ENCODE data around the gene UBQLNL.

The UBQLNL gene

DNA sequence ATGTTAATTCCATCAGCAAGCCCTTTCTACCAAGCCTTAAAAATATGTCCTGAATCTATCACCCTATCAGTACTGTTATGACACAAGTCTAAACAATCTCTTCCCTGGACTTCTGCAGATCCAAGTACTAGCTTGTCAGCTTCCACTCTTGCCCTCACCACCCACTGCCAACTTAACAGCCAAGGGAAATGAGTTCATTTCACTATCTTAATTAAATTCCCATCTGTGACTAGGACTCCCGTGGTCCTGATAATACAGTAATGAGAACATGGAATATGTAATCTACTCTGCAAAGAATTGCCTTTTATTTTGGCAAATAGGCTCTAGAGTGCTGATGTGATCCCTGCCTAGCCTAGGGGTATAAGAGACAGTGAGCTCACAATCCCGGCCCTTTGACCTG, 16.8 kb downstream of the UBQLNL start:
- TF ChIP-seq, protein P1, sequence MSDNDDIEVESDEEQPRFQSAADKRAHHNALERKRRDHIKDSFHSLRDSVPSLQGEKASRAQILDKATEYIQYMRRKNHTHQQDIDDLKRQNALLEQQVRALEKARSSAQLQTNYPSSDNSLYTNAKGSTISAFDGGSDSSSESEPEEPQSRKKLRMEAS (IDR thresholded peaks at IDR 0.05; ENCODE audit: low read depth, low read length), result no peak
- TF ChIP-seq MYC (IDR thresholded peaks at IDR 0.05; ENCODE audit: low read depth, low read length) (no peak), POLR2A (IDR thresholded peaks at IDR 0.05; ENCODE audit: extremely low read depth, insufficient read length) (no peak)
- TF ChIP-seq, protein P2, sequence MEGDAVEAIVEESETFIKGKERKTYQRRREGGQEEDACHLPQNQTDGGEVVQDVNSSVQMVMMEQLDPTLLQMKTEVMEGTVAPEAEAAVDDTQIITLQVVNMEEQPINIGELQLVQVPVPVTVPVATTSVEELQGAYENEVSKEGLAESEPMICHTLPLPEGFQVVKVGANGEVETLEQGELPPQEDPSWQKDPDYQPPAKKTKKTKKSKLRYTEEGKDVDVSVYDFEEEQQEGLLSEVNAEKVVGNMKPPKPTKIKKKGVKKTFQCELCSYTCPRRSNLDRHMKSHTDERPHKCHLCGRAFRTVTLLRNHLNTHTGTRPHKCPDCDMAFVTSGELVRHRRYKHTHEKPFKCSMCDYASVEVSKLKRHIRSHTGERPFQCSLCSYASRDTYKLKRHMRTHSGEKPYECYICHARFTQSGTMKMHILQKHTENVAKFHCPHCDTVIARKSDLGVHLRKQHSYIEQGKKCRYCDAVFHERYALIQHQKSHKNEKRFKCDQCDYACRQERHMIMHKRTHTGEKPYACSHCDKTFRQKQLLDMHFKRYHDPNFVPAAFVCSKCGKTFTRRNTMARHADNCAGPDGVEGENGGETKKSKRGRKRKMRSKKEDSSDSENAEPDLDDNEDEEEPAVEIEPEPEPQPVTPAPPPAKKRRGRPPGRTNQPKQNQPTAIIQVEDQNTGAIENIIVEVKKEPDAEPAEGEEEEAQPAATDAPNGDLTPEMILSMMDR (IDR thresholded peaks at IDR 0.05; ENCODE audit: low read depth, low read length), result no peak
- DNase-seq (ENCODE audit: low read depth), result no peak
- no peak overlapping the region for H3K4me3 ChIP-seq (ENCODE audit: low read depth, low read length)

DNA sequence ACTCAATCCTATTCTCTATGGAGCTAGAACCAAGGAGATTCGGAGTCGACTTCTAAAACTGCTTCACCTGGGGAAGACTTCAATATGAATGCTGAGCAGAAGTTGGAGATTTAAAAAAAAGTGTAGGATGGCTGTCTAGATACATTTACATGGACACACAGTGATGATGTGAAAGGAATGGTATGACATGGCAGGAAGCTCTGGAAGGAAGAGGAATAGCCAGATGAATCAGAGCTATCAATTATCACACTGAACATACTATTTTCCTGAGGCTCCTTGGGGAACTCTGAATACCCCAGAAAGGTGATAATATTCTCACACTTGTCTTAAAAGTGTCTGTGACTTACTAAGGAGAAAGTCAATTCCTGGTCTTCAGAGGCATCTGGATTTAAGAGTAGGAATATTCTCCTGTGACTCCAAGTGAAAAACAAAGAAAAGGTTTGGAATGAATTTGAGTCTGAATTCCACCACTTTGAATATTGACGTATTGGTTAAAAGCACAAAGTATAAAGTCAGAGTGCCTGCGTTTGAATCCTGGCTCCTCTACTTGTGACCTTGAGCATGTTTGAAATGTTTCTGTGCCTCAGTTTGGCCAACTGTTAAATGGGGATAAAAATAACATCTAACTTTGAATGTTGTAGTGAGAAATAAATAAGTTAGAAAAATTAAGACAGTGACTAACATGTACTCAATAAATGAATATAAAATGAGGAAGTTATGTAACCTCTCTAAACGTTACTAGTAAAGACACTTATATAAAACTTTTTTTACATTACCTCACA, 26.7 kb downstream of the UBQLNL start:
- no peak overlapping the region for H3K4me3 ChIP-seq (ENCODE audit: low read depth, low read length)
- DNase-seq (ENCODE audit: low read depth), result no peak
- TF ChIP-seq, protein P2 (IDR thresholded peaks at IDR 0.05; ENCODE audit: low read depth, low read length), result no peak
- TF ChIP-seq, protein P1 (IDR thresholded peaks at IDR 0.05; ENCODE audit: low read depth, low read length), result no peak
- TF ChIP-seq MYC (IDR thresholded peaks at IDR 0.05; ENCODE audit: low read depth, low read length) (no peak), POLR2A (IDR thresholded peaks at IDR 0.05; ENCODE audit: extremely low read depth, insufficient read length) (no peak)

DNA sequence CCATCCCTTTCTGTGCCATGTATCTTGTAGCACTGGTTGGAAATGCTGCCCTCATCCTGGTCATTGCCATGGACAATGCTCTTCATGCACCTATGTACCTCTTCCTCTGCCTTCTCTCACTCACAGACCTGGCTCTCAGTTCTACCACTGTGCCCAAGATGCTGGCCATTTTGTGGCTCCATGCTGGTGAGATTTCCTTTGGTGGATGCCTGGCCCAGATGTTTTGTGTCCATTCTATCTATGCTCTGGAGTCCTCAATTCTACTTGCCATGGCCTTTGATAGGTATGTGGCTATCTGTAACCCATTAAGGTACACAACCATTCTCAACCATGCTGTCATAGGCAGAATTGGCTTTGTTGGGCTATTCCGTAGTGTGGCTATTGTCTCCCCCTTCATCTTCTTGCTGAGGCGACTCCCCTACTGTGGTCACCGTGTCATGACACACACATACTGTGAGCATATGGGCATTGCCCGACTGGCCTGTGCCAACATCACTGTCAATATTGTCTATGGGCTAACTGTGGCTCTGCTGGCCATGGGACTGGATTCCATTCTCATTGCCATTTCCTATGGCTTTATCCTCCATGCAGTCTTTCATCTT, 27.6 kb downstream of the UBQLNL start:
- no peak for TF ChIP-seq MYC (IDR thresholded peaks at IDR 0.05; ENCODE audit: low read depth, low read length)
- TF ChIP-seq, protein P1 (IDR thresholded peaks at IDR 0.05; ENCODE audit: low read depth, low read length), result no peak
- TF ChIP-seq, protein P2 (IDR thresholded peaks at IDR 0.05; ENCODE audit: low read depth, low read length), result no peak
- TF ChIP-seq POLR2A (IDR thresholded peaks at IDR 0.05; ENCODE audit: extremely low read depth, insufficient read length), result no peak
- H3K4me3 ChIP-seq (ENCODE audit: low read depth, low read length), result no peak overlapping the region
- no peak for DNase-seq (ENCODE audit: low read depth)

DNA sequence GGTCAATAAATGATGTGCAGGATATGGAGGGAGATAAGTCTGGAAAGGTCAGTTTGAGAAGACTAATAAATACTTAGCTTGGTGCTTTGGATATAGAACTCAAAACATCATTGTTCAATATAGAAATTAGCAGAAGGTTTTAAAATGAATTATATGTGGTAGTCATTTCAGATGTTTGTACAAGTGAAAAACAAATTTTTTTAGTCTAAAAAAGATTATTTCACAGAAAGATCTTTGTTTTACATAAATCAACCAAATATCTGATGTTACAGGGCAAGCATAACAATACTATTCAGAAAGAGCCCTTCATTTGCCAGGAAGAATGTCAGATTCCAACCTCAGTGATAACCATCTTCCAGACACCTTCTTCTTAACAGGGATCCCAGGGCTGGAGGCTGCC, 28.1 kb downstream of the UBQLNL start, which contains the start of gene OR52D1:
TSS of gene OR52D1 (plus strand) at position 301 of the 400 bp plus-strand sequence. CDS start at position 323, 22 bp downstream.
- DNase-seq (ENCODE audit: low read depth), result no peak
- no peak for TF ChIP-seq POLR2A (IDR thresholded peaks at IDR 0.05; ENCODE audit: extremely low read depth, insufficient read length)
- TF ChIP-seq MYC (IDR thresholded peaks at IDR 0.05; ENCODE audit: low read depth, low read length), result no peak
- TF ChIP-seq, protein P1 (IDR thresholded peaks at IDR 0.05; ENCODE audit: low read depth, low read length), result no peak
- TF ChIP-seq, protein P2 (IDR thresholded peaks at IDR 0.05; ENCODE audit: low read depth, low read length), result no peak
- no peak within 1 kb of the TSS for H3K4me3 ChIP-seq (ENCODE audit: low read depth, low read length)

DNA sequence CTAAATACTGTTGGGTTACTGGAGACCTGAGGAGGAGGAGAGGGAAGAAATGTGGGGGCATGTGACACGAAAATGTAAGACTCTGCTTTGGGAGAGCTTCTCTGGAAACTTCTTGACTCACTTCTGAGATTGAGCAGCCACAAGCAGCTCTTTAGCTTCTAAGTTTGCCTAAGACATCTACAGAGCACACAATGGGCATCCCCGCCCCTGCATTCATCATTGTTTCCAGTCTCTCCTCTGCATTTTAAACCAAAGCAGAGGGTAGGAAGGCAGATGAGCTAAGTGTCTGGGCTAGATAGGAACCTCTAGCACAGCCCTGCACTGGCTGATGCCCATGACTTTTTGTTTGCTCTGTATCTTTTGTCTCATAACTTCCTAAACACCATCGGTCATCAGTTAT, 30.1 kb downstream of the UBQLNL start:
- DNase-seq (ENCODE audit: low read depth), result no peak
- no peak for TF ChIP-seq POLR2A (IDR thresholded peaks at IDR 0.05; ENCODE audit: extremely low read depth, insufficient read length)
- TF ChIP-seq, protein P2 (IDR thresholded peaks at IDR 0.05; ENCODE audit: low read depth, low read length), result no peak
- no peak for TF ChIP-seq MYC (IDR thresholded peaks at IDR 0.05; ENCODE audit: low read depth, low read length)
- TF ChIP-seq, protein P1 (IDR thresholded peaks at IDR 0.05; ENCODE audit: low read depth, low read length), result no peak
- H3K4me3 ChIP-seq (ENCODE audit: low read depth, low read length), result no peak overlapping the region
